ENCODE data around the gene MTA1.

Gene MTA1

GRCh38 chr14:105487986-105488777 lies 68.6 kb downstream of the MTA1 start:
- DNase-seq (ENCODE audit: low read depth): no peak

DNA sequence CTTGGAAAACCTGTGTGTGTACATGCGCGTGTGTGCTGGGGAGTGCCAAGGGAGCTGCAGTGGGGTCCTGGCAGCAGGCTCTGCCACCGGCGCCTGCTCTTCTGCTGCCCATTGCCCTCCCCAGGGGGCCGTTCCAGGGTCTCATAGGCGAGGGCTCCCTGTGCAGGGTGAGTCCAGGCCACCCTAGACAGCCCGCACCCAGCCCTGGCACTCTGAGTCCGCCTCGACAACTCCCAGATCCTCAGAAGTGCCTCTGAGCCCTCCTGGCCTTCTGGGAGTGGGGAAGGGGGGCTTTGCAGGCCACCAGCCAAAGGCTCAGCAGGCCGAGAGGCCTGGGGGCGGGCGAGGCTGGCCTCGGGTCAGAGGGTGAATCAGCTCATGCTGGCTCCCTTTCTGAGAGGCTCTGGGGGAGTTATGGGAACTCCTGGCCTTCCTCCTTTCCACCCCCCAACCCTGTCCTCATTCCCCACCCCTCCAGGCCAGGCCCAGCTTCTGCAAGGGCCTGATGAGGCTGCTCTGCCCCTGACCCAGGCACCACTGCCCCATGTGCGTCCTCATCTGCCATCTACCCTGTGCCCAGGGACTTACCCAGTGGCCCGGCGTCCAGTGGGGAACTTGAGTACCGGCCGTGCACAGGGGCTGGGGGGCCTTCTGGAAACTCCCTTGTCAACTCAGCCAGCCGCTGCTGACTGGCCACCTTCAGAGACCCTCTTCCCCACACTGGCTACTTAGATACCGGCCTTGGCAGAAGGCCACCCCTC lies 69.3 kb downstream of the MTA1 start:
- no peak for DNase-seq (ENCODE audit: low read depth)

GRCh38 chr14:105489542-105490266 lies 70.1 kb downstream of the MTA1 start:
- peak; percentile 65 for DNase-seq (ENCODE audit: low read depth)

DNA sequence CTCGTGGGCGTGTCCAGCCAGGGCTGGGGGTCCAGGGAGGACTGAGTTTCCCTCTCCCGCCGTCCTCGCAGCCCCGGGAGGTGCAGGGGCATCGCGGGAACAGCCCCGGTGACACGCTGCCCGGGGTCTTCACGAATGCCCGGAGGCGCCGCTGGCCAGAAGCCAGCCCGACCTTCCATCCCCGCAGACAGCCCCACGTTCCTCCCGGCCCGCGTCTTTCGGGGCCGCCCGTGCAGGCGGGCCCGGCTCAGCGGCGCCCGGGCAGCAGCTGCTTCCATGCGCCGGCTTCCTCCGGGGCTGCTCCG lies 70.6 kb downstream of the MTA1 start:
- no peak for DNase-seq (ENCODE audit: low read depth)

- DNase-seq (ENCODE audit: low read depth): peak; percentile 100
Observed at GRCh38 chr14:105490572-105491365, 71.1 kb downstream of the MTA1 start, which contains the start of gene TEDC1. Gene TEDC1 (plus strand): TSS chr14:105491246. CDS start chr14:105491376, 130 bp downstream.

- DNase-seq (ENCODE audit: low read depth): peak; percentile 32
Observed at GRCh38 chr14:105491366-105491973, 71.8 kb downstream of the MTA1 start.

DNA sequence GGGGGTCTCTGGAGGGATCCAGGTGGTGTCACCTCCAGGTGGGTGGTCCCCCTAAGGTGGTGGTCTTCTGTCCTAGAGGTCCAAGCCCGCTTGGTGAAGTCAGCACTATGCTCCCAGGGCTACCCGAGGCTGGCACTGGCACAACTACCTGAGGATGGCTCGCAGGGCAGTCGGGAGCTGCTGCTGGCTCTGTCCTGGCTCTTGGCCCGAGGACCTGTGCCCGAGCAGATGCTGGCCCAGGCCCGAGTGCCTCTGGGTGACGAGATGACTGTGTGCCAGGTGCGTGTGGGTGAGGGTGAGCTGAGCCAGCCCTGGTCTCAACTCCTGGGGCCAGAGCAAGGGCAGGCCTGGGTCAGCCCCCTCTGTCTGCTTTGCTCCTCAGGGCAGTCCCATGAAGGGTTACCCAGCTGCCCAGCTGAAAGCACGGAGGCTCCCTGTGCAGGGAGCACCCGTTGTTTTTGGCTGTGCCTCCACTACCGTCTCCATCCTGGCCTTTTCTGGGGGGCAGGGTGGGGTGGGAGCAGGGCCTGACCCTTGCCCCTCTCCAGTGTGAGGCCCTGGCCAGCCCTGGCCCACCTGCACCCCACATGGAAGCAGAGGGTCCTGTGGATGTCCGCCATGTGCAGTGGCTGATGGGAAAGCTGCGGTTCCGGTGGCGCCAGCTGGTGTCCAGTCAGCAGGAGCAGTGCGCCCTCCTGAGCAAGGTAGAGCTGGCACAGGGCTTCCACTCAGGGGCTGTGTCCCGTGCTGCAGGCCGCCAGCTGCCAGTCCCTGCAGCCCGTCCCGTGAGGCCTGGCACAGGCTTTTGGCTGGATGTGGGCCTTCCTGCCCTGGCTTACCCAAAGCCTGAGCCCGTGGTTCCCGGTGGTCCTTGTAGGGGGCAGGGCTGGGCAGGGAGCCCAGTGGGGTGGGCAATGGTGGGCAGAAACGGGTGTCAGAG lies 72.7 kb downstream of the MTA1 start:
- no peak for DNase-seq (ENCODE audit: low read depth)

DNA sequence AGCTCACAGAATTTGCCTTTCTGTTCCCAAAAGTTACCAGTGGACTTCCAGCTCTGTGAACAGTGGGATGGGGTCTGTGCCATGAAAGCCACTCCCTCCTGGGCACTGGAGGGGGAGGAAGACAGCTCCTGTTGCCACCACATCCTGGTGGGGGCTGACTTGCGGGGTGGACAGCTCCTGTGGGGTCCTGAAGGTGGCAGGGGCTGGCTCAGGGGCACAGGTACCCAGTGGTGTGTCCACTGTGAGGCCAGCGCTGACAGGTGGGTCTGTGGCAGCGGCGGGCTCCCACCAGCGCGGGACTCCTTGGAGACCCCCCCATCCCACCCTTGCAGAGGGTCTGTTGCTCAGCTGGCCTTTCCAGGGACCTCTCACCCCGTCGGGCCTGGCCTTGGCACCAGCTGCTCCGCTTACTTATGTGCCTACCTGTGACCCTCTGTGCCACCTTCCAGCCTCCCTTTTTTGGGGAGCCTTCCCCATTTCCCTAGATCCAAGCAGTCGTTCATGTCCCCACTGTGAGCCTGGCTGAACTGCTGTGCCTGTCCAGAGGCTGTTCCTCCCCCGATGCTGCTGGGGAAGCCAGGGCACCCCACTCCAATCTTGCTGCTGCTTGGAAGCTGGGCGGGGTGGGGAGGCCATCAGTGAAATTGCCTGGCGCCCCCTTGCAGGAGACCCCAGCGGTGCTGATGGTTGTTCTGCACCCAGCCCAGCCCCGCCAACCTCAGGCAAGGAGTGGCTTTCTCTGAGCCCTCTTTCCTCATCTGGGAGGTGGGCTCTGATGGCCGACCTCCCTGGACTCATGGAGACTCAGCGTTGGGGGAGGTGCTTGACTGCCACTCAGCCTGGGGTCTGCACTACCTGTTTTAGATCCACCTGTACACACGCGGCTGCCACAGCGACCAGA lies 73.6 kb downstream of the MTA1 start:
- DNase-seq (ENCODE audit: low read depth): no peak

DNA sequence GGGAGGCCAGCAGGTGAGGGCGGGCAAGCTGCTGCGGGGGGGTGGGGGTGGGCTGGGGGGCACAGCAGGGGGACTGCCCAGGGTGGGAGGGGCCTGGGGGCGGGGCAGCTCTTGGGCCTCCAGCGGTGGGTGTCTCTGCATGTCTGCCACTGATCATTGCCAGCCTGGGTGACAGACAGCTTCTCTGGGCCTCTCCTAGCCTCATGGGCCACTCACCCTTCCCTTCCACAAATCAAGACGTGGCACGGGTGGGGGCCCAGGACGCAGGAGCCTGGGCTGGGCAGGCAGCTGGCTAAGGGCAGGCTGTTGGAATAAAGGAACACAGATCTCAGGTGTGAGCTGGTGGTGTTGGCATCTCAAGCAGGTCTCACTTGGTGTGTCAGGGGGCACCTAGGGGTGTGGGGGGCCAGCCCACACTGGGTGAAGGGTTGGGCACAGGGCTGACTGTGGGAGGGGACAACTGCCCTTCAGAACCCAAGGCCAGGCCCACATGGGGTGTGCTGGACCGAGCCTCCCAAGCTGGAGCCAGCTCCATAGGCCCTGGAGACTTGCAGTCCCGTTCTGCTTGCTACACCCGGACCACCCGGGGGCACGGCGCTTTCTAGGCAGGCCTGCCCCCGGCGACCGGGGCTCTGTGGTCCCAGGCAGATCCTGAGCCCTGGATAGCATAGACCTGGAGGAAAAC lies 74.4 kb downstream of the MTA1 start:
- no peak for DNase-seq (ENCODE audit: low read depth)

DNA sequence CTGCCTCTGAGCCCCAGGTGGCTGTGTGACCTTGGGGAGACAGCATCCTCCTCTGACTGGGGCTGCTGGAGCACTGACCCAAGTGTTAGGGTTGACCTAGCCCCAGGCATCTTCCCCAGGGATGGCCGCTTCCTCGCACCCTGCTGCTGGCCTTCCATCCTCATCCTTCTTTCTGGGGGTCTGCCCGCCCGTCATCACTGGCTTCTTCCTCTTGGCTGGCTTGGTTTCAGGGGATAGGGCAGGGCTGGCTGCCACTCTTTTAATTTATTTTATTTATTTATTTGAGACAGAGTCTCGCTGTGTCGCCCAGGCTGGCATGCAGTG lies 74.9 kb downstream of the MTA1 start:
- DNase-seq (ENCODE audit: low read depth): no peak

GRCh38 chr14:105495101-105495989 lies 75.7 kb downstream of the MTA1 start:
- DNase-seq (ENCODE audit: low read depth): no peak

GRCh38 chr14:105495990-105496830 lies 76.6 kb downstream of the MTA1 start:
- DNase-seq (ENCODE audit: low read depth): no peak

- no peak for DNase-seq (ENCODE audit: low read depth)
Observed at GRCh38 chr14:105496831-105497591, 77.4 kb downstream of the MTA1 start.

- DNase-seq (ENCODE audit: low read depth): no peak
Observed at GRCh38 chr14:105497671-105498429, 78.2 kb downstream of the MTA1 start.

Measured in fibroblast of gingiva (primary cell).